GM12891 (cell line): ENCODE measurements around the gene MSX2.

Experiments used
- POLR2A ChIP-seq: IDR thresholded peaks from 2 replicates; pipeline ENCODE4 v1.6.1; 2011; ENCODE audit warnings: low read depth, low read length, control low read depth
- POLR2AphosphoS5 ChIP-seq: IDR thresholded peaks from 2 replicates; pipeline ENCODE4 v1.6.1; 2011; ENCODE audit warnings: low read depth, low read length, control low read depth
- POU2F2 ChIP-seq: IDR thresholded peaks from 2 replicates; pipeline ENCODE4 v1.6.1; 2011; ENCODE audit warnings: low read depth, mild to moderate bottlenecking, control low read depth, low read length, moderate library complexity
- SPI1 ChIP-seq: IDR thresholded peaks from 2 replicates; pipeline ENCODE4 v1.6.1; 2011; ENCODE audit warnings: low read depth, low read length, control low read depth
- TAF1 ChIP-seq: IDR thresholded peaks from 2 replicates; pipeline ENCODE4 v1.6.1; 2011; ENCODE audit warnings: low read depth, low read length, control low read depth

DNA sequence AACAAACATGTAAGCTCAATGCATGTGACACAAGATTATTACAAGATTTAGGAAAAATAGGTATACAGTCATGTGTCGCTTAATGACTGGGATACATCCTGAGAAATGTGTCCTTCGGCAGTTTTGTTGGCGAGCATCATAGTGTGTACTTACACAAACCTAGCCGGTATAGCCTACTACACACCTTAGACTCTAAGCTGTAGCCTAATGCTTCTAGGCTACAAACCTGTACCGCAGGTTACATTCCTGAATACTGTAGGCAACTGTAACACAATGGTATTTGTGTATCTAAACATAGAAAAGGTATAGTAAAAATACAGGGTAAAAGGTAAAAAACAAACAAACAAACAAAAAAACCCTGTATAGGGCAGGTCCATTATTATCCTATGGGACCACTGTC lies 27.7 kb downstream of the MSX2 start:
- TF ChIP-seq POLR2A (no peak), POLR2AphosphoS5 (no peak), POU2F2 (no peak), SPI1 (no peak), TAF1 (no peak)
